ENCODE data around the gene USP9X.
A peak's percentile ranks its signal among the peaks of the same experiment; 100 is the strongest.
"Not testable (repeated sequence)": the region's sequence is repeated elsewhere in the genome, so short reads cannot be mapped to it uniquely, and the experiment has no call there.

Gene USP9X

GRCh38 chrX:41085878-41086626 is 807 bp downstream of the USP9X start:
- DNase-seq: no peak

GRCh38 chrX:41086627-41086932 is 1.3 kb downstream of the USP9X start:
- no peak for DNase-seq

- no peak for DNase-seq
Observed at GRCh38 chrX:41087201-41087600, 2.0 kb downstream of the USP9X start.

GRCh38 chrX:41090568-41091238 is 5.5 kb downstream of the USP9X start:
- no peak for DNase-seq

- no peak for DNase-seq
Observed at GRCh38 chrX:41092776-41093175, 7.5 kb downstream of the USP9X start.

- DNase-seq: no peak
Observed at GRCh38 chrX:41095174-41095573, 9.9 kb downstream of the USP9X start.

GRCh38 chrX:41095908-41096307 is 10.7 kb downstream of the USP9X start:
- no peak for DNase-seq

- DNase-seq: no peak
Observed at GRCh38 chrX:41096339-41096955, 11.2 kb downstream of the USP9X start.

- DNase-seq: no peak
Observed at GRCh38 chrX:41097326-41097725, 12.1 kb downstream of the USP9X start.

- DNase-seq: no peak
Observed at GRCh38 chrX:41100200-41100599, 15.0 kb downstream of the USP9X start.

GRCh38 chrX:41100819-41101218 is 15.6 kb downstream of the USP9X start:
- no peak for DNase-seq

GRCh38 chrX:41105005-41105404 is 19.8 kb downstream of the USP9X start:
- no peak for DNase-seq

GRCh38 chrX:41106257-41106656 is 21.0 kb downstream of the USP9X start:
- DNase-seq: not testable (repeated sequence)

- DNase-seq: no peak
Observed at GRCh38 chrX:41108007-41108406, 22.8 kb downstream of the USP9X start.

GRCh38 chrX:41108463-41109205 is 23.4 kb downstream of the USP9X start:
- no peak for DNase-seq

GRCh38 chrX:41110801-41111625 is 25.8 kb downstream of the USP9X start:
- DNase-seq: no peak

- DNase-seq: peak in 1 of 2 experiments; percentile 27
Observed at GRCh38 chrX:41115104-41115425, 29.8 kb downstream of the USP9X start.

GRCh38 chrX:41116948-41117347 is 31.7 kb downstream of the USP9X start:
- no peak for DNase-seq

- no peak for DNase-seq
Observed at GRCh38 chrX:41118156-41118555, 32.9 kb downstream of the USP9X start.

- DNase-seq: no peak
Observed at GRCh38 chrX:41119803-41120202, 34.6 kb downstream of the USP9X start.

GRCh38 chrX:41121766-41122165 is 36.5 kb downstream of the USP9X start:
- no peak for DNase-seq

GRCh38 chrX:41122664-41123257 is 37.5 kb downstream of the USP9X start:
- DNase-seq: no peak
